GM21825 (cell line): Measurements from ENCODE around the gene CEP128.

Source experiments
- ATAC-seq: cut with Tn5 transposase; IDR thresholded peaks from one replicate; pipeline ENCODE4 v1.9.1; 2021; ENCODE audit warnings: mild to moderate bottlenecking, moderate library complexity; ENCODE audit not compliant: unreplicated experiment

CEP128 gene

DNA sequence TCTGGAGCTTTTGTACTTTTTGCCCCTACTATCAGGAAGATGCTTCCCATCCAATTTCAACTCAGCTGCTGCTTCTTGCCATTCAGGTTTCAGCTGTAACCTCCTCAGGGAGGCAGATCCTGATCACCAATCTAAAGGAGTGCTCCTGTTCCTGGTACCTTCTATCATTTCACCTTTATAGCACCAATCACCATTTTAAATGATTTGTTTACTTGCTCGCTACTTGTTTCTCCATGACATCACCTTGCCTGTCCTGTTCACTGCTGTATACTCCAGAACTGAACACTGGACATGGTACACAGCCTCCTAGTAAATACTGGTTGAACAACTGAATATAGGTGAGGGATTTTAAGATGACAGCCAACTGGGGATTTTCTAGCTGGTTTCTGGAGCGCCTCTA, 443.0 kb downstream of the CEP128 start:
- ATAC-seq = no peak

- ATAC-seq = no peak
These were observed 445.4 kb downstream of the CEP128 start for GRCh38 chr14:80496090-80496489.

DNA sequence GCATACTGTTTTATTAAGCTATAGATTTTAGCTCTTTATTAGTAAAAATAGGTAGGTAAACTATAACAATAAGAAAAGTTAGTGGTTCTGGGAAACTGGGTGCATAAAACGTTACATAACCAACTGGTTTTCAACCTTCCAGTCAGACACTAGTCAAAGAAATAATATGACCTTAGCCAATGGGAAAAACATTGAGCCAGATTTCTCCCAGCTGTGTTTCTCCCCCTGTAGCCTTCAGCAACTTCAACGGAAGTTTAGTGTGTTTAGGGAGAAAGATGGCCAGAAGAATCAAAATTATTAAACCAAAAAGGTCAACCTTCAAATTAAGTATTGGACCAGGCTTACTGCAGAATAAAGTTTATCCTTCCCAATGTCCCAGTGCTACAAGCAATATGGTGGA, 446.8 kb downstream of the CEP128 start:
- ATAC-seq = no peak

DNA sequence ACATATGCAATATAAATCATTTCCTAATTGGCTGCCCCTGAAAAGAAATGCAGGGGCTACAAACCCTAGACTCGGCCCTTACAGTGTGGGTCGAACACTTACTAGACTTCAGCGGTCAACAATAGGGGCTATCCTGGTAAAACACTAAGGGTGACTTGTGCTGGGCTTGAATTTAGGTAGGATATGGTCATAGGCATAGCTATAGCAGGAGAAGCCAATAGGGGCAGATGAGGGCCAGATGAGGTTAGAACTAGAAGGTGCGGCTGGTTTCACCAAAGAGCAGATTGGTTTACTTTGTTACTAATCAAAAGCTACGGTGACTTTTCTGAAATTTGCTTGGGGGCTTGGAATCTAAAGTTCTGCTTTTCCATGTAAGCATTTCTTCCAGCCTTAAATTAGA, 447.9 kb downstream of the CEP128 start:
- no peak for ATAC-seq

GRCh38 chr14:80491650-80492049, 449.9 kb downstream of the CEP128 start:
- ATAC-seq = no peak

DNA sequence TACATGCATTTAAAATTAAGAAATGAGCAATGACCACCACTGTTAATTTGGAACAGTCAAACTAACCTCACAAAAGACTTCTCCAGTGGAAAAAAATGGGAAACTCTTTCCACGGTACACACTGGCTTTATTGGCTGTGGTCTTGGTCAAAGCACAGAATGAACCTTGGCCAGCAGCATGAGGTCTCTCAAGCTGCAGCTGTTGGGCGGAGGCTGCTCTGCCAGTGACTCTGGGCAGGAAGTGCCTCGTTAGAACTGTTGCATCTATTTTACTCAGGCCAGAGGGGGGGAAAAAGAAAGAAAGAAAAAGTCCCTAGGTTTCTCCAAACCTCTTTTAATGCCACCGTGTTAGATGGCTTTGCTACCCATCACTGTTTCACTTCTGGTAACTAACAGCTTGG, 450.4 kb downstream of the CEP128 start:
- peak; percentile 80 for ATAC-seq

DNA sequence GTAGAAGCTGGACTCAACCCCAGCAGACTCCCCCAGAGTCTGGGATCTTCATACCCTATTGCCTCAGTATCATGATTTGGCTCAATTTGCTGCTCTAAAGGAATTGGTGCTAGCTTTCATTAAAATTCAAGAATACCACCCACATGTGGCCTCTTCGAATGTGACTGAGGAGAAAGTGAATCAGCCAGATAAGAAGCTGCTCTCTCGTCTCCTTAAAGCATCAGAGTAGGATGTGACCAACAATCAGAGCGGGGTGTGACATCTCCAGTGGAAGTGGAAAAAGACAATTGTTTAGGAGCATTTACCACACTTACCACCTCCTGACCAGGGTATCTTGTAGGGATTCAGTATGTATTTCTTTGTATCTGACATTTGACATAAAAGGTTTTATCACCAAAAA, 452.0 kb downstream of the CEP128 start:
- no peak for ATAC-seq

DNA sequence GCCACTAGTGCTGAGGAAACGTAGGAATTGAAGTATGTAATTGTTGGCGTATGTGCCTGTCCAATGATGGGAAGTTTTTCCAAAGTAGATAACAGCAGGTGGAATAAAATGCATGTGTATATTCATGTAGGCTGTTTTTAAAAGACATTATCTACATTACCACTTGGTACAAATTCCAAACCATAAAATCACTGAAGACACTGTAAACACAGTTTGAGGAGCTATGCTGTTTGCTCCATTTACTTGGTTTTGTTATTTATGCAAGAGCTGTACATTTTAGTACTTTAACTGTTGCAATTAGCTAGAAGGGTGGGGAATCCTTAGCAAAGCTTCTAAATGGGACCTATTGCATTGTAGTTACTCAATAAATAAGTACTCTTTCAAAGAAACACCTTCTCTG, 455.8 kb downstream of the CEP128 start:
- no peak for ATAC-seq

- ATAC-seq = no peak
These were observed 458.2 kb downstream of the CEP128 start for GRCh38 chr14:80483331-80483730.

DNA sequence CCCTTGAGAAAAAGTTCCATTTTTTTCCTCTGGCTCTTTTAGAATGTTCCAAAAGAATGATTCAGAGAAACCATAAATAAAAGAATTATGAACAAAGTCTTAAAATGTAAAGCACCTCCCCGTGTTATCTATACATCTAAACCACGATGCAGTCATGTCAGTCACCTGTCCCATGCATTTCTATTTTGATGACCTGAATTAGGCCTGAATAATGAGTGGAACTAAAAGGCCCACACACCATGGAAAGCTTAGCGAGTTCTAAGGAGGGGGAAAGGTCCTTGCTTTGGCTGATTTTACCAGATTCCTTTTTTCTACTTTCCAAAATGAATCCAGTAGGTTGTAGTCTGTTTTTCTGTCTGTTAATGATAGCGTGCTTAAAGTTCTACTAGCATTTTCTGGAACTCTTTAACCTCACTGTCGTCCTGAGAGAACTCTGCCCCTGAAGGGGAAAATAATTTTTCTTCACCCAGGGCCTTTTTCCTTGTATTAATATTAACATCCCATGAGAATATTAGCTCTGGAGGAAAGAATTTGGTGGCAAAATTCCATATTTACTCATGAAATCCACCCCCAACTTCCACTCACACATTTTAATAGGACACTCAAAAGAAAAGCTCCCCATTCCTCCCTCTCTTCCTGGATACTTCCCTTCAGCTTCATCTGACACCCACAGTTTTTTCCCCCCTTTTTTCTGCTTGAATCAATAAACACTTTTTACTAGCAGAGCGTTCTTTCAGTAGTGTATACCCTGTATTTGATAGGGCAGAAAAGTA, 464.0 kb downstream of the CEP128 start:
- no peak for ATAC-seq

DNA sequence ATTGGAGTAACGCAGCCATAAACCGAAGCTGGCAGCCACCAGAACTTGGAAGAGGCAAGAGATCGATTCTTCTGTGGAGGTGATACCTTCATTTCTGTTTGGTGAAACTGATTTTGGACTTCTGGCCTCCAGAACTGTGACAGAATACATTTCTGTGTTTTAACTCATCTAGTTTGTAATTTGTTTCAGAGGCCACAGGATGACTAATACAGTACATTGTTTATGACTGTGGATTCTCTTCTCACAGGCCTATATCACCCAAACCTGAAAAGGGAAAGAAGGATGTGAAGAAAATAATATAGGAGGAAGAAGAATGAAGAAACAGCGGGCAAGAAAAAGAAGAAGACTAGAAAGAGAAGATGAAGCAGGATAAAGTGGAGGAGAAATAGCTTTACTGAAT, 466.5 kb downstream of the CEP128 start:
- no peak for ATAC-seq

- ATAC-seq = no peak
These were observed 473.0 kb downstream of the CEP128 start for GRCh38 chr14:80468331-80469122.

DNA sequence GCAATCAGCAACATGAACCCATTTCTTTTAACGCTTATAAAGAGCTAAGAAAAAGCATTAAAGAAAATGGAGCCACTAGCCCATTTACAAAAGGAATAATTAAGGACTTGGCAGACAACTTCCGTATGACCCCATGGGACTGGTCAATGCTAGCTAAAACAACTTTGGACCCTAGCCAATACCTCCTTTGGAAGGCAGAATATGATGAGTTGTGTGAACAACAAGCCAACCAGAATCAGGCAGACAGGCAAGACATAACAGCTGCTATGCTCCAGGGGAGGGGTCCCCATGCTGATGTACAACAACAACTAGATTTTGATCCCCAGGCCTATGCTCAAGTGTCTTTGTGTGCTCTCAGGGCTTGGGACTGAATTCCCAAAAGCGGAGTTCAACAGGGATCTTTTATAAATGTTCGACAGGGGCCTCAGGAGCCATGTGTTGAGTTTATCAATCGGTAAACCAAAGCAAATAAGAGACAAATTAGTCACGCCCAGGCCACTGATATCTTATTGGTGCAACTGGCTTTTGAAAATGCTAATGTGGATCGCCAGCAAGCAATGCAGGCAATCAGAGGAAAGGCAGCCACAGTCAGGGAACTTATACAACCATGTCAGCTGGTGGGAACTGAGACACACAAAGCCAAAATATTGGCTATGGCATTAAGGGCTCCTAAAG, 475.9 kb downstream of the CEP128 start:
- ATAC-seq = no peak

DNA sequence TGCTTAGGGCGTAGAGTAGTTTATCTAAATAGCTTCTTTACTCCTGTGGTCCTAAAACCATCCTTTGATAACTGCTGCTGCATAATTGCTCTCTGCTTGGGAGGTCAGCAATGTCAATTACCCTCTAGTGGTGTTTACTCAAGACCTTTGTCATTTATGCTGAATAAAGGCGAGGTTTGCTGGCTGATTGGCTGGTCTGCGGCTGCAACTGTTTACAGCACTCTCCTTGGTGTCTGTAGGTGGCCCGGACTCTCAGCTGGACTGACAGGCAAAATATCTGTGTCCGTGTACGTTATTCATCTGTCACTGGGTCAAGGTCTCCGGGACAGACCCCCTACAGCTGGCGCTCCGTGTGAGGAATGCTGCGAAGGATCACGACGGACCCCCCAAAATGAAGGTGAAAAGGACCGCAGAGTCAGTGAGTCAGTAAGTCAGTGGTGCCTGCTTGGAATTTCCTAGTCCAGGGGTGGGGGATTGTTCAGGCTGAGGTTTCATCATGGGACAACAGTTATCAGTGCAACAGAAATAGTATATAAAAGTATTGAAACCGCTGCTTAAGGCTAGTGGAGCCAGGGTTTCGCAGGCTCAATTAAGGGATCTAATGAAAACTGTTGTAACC, 476.9 kb downstream of the CEP128 start:
- ATAC-seq = no peak

DNA sequence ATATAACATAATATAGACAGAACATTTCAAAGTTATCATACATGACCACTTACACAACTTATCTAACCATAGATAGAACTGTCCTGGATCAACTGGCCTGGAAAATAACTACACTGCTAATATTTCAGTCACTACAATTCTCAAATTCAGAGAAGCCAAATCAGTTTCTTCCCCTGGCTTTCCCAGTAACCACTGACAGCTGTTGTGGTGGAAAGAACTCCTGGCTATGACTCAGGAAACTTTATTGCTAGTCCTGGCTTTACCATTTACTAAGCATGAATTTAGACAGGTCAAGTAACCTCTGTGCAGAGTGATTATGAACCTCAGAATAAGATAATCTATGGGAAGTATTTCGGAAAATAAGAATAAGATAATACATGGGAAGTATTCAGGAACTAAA, 485.3 kb downstream of the CEP128 start:
- ATAC-seq = no peak

DNA sequence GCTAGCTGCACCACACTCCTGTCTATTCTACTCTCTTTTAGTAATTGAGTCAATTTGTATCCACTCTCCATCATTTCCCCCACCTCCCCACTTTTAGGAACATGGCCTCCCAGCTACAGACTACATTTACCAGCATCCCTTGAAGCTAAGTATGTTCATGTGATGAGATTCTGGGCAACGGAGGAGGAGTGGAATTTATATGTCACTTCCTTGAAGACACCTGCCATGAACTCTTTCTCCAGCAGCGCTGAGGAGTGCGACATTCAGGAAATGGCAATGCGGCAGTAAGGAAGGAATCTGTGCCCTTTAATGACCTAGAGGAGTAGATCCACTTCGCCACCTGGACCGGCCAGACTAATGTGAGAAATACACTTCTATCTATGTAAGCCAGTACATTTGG, 486.5 kb downstream of the CEP128 start:
- no peak for ATAC-seq

DNA sequence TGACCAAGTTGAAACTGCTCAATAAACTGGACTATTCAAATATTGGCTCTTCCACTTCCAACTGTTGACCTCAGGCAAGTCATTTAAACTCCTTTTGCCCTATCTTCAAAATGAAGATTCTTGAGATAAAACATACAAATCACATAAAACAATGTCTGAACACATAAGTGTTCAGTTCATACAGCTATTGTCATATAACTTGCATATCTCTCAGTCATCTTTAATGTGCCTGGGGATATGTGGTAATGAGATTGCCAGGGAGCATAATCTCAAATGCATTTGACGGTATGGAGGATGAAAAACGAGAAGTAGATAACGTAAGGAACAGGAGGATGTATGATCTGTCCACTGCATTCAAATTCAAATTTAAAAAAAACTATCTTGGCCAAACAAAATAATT, 493.3 kb downstream of the CEP128 start:
- ATAC-seq = no peak

DNA sequence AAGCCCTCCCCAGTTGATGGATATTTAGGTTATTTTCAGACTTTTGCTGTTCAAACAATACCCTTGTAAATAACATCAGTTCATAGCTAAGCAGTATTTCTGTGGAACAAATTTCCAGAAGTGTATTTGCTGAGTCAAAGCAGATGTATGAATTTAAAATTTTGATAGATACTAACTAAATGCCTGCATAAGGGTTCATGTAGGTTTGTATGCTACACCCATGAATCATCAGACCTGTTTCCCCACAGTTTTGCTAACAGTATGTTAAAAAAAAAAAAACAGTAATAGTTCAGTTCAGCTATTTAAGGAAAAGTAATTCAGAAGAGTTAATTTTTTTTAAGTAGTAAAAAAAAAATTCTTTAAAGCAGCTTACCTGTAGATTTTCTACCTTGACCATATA, 494.1 kb downstream of the CEP128 start:
- no peak for ATAC-seq
